GM12801 (cell line): ENCODE results near the gene STXBP4.

Source experiments
- TF ChIP-seq, protein P1 (sequence below): IDR thresholded peaks from one replicate; pipeline ENCODE4 v1.5.1; 2011; ENCODE audit warnings: control low read depth; ENCODE audit not compliant: insufficient read length; ENCODE audit errors: extremely low read depth

Gene STXBP4

DNA sequence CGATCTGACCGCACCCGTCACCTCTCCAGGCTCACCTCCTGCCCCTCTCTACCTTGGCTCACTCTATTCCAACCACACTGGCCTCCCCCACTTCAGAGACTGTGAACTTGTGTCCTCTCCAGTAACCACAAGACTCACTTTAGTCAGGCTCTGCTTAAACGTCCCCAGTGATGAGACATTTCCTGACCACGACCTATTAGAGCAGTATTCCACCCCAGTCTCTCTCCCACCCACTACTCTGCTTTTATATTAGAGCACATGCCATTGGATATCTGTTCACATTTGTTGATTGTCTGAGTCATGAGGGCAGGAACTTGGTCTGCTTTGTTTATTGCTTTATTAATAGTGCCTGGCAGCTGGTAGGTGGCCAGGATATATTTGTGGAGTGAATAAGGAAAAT lies 20.2 kb upstream of the STXBP4 start:
- TF ChIP-seq, protein P1, sequence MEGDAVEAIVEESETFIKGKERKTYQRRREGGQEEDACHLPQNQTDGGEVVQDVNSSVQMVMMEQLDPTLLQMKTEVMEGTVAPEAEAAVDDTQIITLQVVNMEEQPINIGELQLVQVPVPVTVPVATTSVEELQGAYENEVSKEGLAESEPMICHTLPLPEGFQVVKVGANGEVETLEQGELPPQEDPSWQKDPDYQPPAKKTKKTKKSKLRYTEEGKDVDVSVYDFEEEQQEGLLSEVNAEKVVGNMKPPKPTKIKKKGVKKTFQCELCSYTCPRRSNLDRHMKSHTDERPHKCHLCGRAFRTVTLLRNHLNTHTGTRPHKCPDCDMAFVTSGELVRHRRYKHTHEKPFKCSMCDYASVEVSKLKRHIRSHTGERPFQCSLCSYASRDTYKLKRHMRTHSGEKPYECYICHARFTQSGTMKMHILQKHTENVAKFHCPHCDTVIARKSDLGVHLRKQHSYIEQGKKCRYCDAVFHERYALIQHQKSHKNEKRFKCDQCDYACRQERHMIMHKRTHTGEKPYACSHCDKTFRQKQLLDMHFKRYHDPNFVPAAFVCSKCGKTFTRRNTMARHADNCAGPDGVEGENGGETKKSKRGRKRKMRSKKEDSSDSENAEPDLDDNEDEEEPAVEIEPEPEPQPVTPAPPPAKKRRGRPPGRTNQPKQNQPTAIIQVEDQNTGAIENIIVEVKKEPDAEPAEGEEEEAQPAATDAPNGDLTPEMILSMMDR: no peak

DNA sequence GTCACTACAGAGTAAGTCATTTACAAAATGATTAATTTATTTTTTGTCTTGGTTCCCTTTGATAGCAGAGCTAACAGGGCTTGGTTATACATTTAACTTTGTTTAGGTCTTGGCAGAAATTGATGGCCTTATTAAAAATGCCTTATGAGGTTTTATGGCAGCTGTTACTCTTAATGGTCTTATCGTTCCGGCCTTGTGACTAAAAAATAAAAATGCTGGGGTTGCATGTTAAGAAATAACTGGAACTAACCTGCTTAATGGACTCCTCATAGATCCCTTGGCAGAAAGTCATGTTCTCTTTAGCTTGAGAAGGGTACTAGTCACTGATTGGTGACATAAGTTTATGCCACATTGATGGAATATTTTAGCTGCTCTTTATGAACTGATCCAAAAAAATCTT lies 18.4 kb upstream of the STXBP4 start:
- TF ChIP-seq, protein P1: no peak

DNA sequence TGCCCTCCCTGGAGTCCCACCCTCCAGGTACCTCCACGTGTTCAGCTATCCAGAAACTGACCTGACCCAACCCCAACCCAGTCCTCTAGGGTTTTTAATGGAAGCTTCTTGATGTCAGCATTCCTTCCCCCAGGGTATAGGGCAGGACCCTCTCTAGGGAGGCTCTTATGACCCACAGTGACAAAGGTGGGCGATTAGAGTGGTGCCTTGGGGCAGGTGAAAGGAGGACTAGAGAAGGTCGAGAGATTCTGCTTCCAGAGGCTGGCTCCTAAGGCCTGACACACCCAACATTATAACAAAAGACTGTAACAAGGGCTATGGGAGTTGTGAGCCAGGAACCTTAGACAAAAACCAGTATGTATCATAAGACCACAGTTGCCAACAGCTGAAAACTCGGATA lies 17.3 kb upstream of the STXBP4 start:
- TF ChIP-seq, protein P1: no peak

DNA sequence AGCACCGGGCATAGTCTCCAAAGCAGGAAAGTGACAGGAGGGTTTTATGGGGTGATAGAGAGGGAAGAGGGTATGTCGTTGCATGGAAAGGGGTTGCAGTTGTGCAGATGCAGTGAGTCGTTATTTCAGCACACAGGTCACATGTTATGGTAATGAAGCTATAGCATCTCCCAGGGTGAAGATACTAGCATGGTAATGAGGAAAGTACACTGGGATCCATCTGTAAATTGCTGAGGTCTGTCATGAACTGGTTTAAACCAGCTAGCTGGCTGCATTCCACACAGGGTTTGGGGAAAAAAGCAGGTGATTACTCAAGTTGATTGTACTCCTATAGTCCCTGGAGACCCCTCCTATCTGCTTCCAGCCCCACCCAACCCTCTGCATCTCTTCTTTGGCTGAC lies 11.8 kb upstream of the STXBP4 start:
- TF ChIP-seq, protein P1: no peak

DNA sequence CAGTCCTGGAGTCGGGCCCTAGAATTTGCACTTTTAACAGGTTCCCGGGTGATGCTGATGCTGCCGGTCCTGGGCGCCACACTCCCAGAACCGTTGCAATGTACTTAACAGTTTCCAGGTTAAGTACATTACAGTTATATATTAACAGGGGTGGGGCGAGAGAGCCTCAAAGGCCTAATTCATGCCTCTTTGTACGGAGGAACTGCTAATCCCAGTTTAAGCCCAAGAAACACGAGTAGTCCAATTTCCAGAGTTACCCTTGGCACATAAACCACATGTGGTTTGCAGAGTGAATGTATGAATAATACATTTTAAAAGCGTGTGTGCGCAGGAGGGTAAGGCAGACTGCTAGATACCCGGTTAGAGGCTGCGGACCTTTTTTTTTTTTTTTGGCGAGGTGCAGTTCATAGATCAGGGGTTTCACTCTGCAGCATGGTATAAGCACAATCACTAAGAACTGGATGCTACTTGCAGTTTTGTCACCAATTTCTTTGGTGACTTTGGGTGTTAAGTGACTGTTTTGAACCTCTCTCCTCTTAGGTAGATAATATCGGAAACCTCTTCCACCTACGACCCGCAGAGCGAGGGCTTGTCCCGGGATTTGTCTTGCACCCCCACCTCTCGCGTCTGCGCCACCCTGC lies 824 bp upstream of the STXBP4 start:
- TF ChIP-seq, protein P1: no peak

DNA sequence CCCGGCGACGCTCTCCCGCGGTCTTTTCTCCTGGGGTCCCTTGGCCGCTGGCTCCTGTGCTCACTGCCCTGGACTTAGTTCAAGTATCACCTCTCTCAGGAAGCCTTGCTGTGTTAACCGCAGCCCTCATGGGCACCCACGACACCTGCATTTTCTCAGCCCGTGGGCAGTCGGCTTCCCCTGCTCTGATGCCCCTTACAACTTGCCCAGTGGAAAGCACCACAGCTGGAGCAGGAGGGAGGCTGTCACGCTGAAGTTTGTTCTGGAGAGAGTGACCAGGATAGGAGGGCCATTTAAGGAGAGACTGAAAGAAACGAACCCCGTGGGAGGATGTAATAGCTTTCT lies 395 bp downstream of the STXBP4 start:
- TF ChIP-seq, protein P1: no peak

DNA sequence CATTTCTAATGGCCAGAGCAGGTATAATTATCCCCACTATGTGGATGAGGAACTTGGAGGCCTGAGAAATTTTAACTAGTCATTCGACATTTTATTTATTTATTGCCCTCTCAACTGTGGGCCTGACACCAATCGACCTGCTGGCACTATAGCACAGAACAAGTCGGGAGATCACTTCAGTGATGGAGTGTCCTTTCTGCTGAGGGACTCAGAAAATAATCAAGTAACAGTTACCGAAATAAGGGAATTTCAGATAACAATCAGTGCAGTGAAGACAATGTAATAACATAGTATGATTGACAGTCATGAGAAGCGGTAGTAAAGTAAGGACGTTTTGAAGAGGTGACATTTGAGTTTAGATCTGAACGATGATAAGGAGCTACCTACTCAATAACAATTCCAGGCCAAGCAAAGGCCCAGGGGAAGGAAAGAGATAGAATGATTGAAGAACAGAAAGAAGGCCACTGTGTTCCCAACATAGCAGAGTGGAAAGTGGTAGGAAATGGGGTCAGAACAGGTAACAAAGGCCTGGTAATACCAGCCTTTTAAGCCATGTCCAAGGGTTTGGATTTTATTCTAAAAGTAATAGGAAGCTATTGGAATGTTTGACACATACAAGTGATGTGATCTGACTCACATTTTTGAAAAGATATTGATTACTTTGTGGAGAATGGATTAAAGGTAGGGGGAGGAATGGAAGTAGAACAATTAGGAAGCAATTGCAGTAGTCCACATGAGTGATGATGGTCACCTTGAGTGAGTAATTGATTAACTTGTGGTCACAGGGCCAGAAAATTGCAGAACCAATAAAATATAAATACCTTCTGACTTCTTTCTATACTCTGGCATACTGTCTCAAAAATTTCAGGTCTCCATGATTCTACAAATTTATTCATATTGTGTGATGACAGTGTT lies 1.4 kb downstream of the STXBP4 start:
- TF ChIP-seq, protein P1: no peak
